ENCODE results near the gene RAD51B.

Gene RAD51B

DNA sequence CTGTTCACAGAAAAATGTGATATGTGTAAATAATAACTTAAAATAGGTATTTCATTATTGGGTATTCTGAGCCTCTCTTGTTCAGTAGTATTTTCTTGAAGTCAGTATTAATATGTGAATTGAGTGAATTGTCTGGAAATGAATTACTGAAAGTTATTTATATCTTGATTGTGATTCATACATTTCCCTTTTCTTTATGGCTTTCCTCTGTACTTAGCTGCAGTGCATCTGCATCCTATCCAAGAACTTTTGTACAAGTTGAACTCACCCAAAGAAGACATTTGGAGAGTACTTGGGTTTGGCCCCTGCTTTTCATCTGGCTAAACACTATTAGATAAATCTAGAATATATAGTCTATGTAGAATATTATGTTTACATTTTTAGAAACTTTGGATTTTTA, 326.0 kb downstream of the RAD51B start:
- TF ChIP-seq, protein P1, sequence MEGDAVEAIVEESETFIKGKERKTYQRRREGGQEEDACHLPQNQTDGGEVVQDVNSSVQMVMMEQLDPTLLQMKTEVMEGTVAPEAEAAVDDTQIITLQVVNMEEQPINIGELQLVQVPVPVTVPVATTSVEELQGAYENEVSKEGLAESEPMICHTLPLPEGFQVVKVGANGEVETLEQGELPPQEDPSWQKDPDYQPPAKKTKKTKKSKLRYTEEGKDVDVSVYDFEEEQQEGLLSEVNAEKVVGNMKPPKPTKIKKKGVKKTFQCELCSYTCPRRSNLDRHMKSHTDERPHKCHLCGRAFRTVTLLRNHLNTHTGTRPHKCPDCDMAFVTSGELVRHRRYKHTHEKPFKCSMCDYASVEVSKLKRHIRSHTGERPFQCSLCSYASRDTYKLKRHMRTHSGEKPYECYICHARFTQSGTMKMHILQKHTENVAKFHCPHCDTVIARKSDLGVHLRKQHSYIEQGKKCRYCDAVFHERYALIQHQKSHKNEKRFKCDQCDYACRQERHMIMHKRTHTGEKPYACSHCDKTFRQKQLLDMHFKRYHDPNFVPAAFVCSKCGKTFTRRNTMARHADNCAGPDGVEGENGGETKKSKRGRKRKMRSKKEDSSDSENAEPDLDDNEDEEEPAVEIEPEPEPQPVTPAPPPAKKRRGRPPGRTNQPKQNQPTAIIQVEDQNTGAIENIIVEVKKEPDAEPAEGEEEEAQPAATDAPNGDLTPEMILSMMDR (IDR thresholded peaks at IDR 0.05; ENCODE audit: borderline replicate concordance, insufficient read depth, low read depth, low read length): no peak
- no peak overlapping the region for H3K4me3 ChIP-seq (ENCODE audit: low read depth, low read length)

GRCh38 chr14:68146818-68147217, 327.2 kb downstream of the RAD51B start:
- H3K4me3 ChIP-seq (ENCODE audit: low read depth, low read length): no peak overlapping the region
- TF ChIP-seq, protein P1 (IDR thresholded peaks at IDR 0.05; ENCODE audit: borderline replicate concordance, insufficient read depth, low read depth, low read length): no peak

DNA sequence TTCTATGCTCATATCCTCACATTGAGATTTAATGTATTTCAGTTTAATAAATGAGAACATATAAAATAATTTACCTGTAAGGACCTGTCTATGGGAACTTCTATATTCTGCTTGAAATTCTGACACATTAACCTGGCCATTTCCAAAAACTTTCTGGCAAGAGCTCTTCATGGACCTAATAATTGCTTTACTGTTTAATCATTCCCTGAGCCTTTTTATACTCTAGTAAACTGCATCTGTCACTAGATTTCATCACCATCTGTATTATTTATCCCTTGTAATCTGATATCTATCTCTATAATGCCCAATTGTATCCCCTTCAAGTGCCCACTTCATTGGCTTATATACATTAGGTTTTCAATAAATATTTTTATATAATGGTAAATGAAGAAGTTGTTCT, 327.7 kb downstream of the RAD51B start:
- no peak overlapping the region for H3K4me3 ChIP-seq (ENCODE audit: low read depth, low read length)
- TF ChIP-seq, protein P1 (IDR thresholded peaks at IDR 0.05; ENCODE audit: borderline replicate concordance, insufficient read depth, low read depth, low read length): no peak

GRCh38 chr14:68148276-68148675, 328.7 kb downstream of the RAD51B start:
- TF ChIP-seq, protein P1 (IDR thresholded peaks at IDR 0.05; ENCODE audit: borderline replicate concordance, insufficient read depth, low read depth, low read length): no peak
- H3K4me3 ChIP-seq (ENCODE audit: low read depth, low read length): no peak overlapping the region

- TF ChIP-seq, protein P1 (IDR thresholded peaks at IDR 0.05; ENCODE audit: borderline replicate concordance, insufficient read depth, low read depth, low read length): no peak
- H3K4me3 ChIP-seq (ENCODE audit: low read depth, low read length): no peak overlapping the region
These were observed 329.2 kb downstream of the RAD51B start for GRCh38 chr14:68148763-68149162.

GRCh38 chr14:68153275-68153674, 333.7 kb downstream of the RAD51B start:
- TF ChIP-seq, protein P1 (IDR thresholded peaks at IDR 0.05; ENCODE audit: borderline replicate concordance, insufficient read depth, low read depth, low read length): no peak
- H3K4me3 ChIP-seq (ENCODE audit: low read depth, low read length): no peak overlapping the region

GRCh38 chr14:68154275-68154674, 334.7 kb downstream of the RAD51B start:
- no peak overlapping the region for H3K4me3 ChIP-seq (ENCODE audit: low read depth, low read length)
- TF ChIP-seq, protein P1 (IDR thresholded peaks at IDR 0.05; ENCODE audit: borderline replicate concordance, insufficient read depth, low read depth, low read length): no peak
